Left cardiac atrium (tissue), 4 donors: ENCODE data around the gene RNF6. TPM values are rescaled to one million over a fixed set of nuclear protein-coding genes. Genes with fewer than 3 reads are reported as not detected.
A peak's percentile ranks its signal among the peaks of the same experiment; 100 is the strongest.

Source experiments
- ATAC-seq, 2 donors: fragments of 200-7000 bp; cut with Tn5 transposase; one replicate each; pipeline ENCODE4 v1.9.1; 2020; ENCODE audit warnings: mild to moderate bottlenecking in 2 of 2, moderate library complexity in 2 of 2
- DNase-seq: peaks from one replicate; pipeline ENCODE4 v3.0.0-alpha.2; 2020
- intact Hi-C, 2 donors: fragments of 100-400 bp; cut with DNase I; formaldehyde crosslinking; loops; one replicate each; pipeline versions ENCODE4 v1.14.1 to v1.15.1; 2022 to 2023
- total RNA-seq, 2 donors: library from RNA; stranded (reverse); fragmentation: NEBNext Ultra II Directional; extraction: Animal tissue kit (Norgen Biotek cat#: 25700); gene quantifications; one replicate each; pipeline ENCODE4 v1.2.1, GENCODE V29; 2021
- donor health status: DM: no; HTN: yes; CAD: no.
- donor health status: DM: no; HTN: yes; CAD: no; lungs with severe emphysema.
- donor health status: DM: yes; HTN: yes; CAD: no.
- donor health status: Dilated cardiomyopathy.

Gene RNF6
- total RNA-seq, 2 donors from 2014 or later = 20.5 to 28.0 TPM

DNA sequence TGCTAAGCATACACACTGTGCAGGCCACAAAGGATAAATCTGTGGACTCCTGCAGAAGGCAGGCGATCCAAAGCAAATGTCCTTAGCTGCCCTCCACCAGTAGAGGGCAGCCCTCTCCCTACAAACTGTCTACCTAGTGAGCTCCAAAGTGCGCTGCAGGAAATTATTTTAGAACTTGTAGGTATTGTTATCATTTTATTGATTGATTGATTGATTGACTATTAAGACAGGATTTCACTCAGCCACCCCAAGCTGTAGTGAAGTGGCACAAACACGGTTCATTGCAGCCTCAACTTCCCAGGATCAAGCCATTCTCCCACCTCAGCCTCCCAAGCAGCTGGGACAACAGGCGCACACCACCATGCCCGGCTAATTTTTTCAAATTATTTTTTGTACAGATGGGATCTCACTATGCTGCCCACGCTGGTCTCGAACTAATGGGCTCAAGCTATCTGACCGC lies 37.3 kb downstream of the RNF6 start:
- ATAC-seq (peak; percentile 25 to 45), DNase-seq (peak; percentile 69)
- intact Hi-C loops = loop anchor here (2.0 to 10.0 kb wide), 4 partner anchors 310 to 514 kb away; no protein-coding TSS in a partner anchor

DNA sequence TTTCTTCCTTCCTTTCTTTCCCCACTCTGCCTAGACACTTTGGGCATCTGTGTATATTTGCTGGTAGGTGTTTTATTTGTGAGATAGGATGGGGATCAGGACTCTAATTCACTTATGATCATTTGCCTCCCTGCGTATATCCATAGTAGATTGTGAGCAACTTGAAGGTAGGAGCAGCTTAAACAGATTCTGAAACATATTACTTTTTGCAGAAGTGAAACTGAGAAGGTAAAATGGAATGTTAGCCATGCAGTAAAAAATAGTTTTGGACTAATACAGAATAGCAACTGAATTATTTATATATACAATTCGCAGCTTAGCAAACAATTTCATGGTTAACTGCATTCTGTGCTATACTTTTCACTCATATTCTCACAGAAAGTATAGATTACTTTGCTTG lies 38.7 kb downstream of the RNF6 start:
- no peak for ATAC-seq
- intact Hi-C loops = loop anchor here in 1 of 2 donors (5.0 to 10.0 kb wide), 2 partner anchors 311 to 514 kb away; no protein-coding TSS in a partner anchor
- no peak for DNase-seq

DNA sequence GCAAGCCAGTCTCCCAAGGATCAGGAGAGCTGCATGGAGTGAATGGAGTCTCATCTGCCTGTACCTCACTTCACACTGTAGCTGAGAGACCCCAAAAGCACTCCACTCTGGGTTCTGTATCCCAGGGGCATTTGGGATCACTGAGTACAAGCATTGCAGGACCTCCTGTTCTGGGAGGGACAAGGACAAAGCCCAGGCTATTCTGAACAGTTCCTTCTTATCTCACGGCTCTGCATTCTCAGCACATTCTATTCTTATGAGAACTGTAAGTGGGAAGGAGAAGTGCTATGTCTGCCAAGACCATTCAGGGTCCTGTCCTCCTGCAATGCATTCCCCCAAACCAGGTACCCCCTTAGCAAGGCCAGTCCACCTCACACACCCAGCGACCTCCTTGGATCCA lies 42.8 kb downstream of the RNF6 start:
- intact Hi-C loops = no loop called here
- ATAC-seq = peak in 1 of 2 donors; percentile 67

DNA sequence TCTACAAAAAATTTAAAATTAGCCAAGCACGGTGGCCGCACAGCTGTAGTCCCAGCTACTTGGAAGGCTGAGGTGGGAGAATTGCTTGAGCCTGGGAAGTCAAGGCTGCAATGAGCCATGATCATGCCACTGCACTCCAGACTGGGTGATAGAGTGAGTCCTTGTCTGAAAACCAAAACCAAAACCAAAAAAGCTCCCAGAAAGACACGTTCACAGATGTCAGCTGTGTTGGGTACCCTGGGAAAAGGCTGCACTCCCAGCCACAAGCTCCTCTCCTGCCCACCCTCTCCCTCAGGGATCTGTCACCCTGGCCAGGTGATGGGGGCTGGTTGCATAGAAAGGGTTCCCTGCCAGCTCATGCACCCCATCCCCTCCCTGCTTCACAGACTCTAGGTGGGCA lies 53.3 kb downstream of the RNF6 start:
- ATAC-seq (no peak), DNase-seq (no peak)
- intact Hi-C loops = no loop called here

More for the DNA sequence above, 42.8 kb downstream of the RNF6 start:
- no peak for DNase-seq

DNA sequence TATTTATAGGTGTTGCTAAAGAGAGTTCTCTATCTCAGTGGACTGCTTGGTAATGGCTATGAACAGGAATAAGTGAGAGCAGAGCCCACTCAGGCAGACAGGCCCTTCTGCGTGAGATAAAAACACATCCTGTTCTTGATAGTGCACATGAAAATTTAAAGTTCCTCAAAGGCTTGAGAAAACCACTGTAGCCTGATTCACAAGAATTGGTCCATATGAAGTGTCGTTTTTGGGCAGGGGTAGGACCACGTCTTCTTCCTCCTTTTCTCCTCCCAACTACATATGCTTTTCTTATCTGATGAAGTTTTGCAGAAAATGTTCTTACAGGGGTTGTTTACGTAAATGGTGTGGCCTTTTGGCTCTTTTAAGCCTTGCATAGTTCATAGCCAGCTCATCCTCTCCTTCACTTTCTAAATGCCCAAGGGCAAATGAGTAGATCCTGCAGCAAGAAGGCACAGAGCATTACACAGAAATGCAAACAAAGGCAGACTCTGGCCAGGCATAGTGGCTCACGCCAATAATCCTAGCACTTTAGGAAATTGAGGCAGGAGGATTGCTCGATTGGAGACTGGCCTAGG lies 53.8 kb downstream of the RNF6 start:
- intact Hi-C loops = no loop called here
- no peak for DNase-seq
- no peak for ATAC-seq

DNA sequence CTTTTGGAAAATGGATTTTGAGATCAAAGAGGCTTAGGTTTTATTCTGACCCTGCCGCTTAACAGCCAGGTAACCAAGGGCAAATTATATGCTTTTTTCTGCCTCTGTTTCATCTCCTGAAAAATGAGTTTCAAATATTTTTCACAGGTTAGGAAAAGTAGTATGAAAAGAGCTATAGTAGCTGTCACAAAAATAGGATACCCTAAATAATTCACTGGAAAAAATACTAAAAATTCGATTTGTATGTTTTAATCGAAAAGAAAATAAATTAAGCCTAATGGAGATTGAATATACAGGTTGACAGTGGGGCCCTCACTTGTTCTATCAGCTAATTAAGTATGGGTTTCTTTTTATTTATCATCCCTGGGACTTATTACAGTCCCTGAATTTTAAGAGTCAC lies 58.3 kb downstream of the RNF6 start:
- ATAC-seq (no peak), DNase-seq (no peak)
- intact Hi-C loops = no loop called here

Other genes starting within 250 kb of the RNF6 start
- under 1 TPM; 0.15 to 0.65 TPM for gene SHISA2, start 170.3 kb downstream of the RNF6 start, total RNA-seq
- gene CDK8, start 31.8 kb upstream of the RNF6 start, total RNA-seq = 10 to 100 TPM in 1 of 2 donors, 1 to 10 TPM in 1; 9.2 to 10.5 TPM